Bronchial epithelial cell (primary cell): Measurements from ENCODE around the gene NDUFA8. TPM values are rescaled to one million over a fixed set of nuclear protein-coding genes. Genes with fewer than 3 reads are reported as not detected.

Source experiments
- DNase-seq: peaks from one replicate; pipeline ENCODE4 v3.0.0-alpha.2; 2010; ENCODE audit warnings: low read depth
- FAIRE-seq: peaks from 2 replicates; lab custom pipeline; 2011; peaks lifted over from hg19 to GRCh38; lab: Jason Lieb, UNC
- H3K27me3 ChIP-seq: 2 replicates; pipeline ENCODE4 v1.5.1; 2011; ENCODE audit warnings: low read length; ENCODE audit not compliant: control insufficient read depth, insufficient read depth
- H3K36me3 ChIP-seq: 2 replicates; pipeline ENCODE4 v1.5.1; 2011; ENCODE audit warnings: low read length; ENCODE audit not compliant: control insufficient read depth, insufficient read depth
- H3K4me3 ChIP-seq: 2 replicates; pipeline ENCODE4 v1.5.1; 2011; ENCODE audit warnings: mild to moderate bottlenecking, low read depth, low read length, control low read depth
- CTCF ChIP-seq: IDR thresholded peaks from 2 replicates; pipeline ENCODE4 v1.5.1; 2011; ENCODE audit warnings: mild to moderate bottlenecking, moderate library complexity, low read length, control low read depth, inconsistent platforms; ENCODE audit not compliant: insufficient read depth, severe bottlenecking
- total RNA-seq: library from RNA; depleted of rRNA; stranded (reverse); fragments of >200 nt; gene quantifications from 2 replicates; pipeline ENCODE4 v1.2.1, GENCODE V29; 2014

Gene NDUFA8
- total RNA-seq, 1 donor from 2014 or later = 34.2 TPM

- no peak for TF ChIP-seq CTCF
- no peaks in the 10 kb centered on the region for H3K27me3 ChIP-seq
- no peak for DNase-seq
- FAIRE-seq = peak; percentile 36
- no peaks in the 10 kb centered on the region for H3K36me3 ChIP-seq
- H3K4me3 ChIP-seq = no peak overlapping the region
These were observed 37.1 kb downstream of the NDUFA8 start for GRCh38 chr9:122122468-122122867.

- no peak overlapping the region for H3K4me3 ChIP-seq
- TF ChIP-seq CTCF = no peak
- FAIRE-seq (no peak), DNase-seq (no peak)
- no peaks in the 10 kb centered on the region for H3K36me3 ChIP-seq
- H3K27me3 ChIP-seq = no peaks in the 10 kb centered on the region
These were observed 37.6 kb downstream of the NDUFA8 start for GRCh38 chr9:122121931-122122330.

- TF ChIP-seq CTCF = no peak
- Histone ChIP-seq H3K36me3 (no peaks in the 10 kb centered on the region), H3K4me3 (no peak overlapping the region), H3K27me3 (no peaks in the 10 kb centered on the region)
- DNase-seq = no peak
- FAIRE-seq = no peak
These were observed 38.2 kb downstream of the NDUFA8 start for GRCh38 chr9:122121391-122121790.

- no peaks in the 10 kb centered on the region for H3K27me3 ChIP-seq
- no peaks in the 10 kb centered on the region for H3K36me3 ChIP-seq
- DNase-seq (no peak), FAIRE-seq (peak; percentile 92)
- no peak for TF ChIP-seq CTCF
- no peak overlapping the region for H3K4me3 ChIP-seq
These were observed 39.1 kb downstream of the NDUFA8 start for GRCh38 chr9:122120316-122121071.

GRCh38 chr9:122119721-122120120, 39.9 kb downstream of the NDUFA8 start:
- no peaks in the 10 kb centered on the region for H3K36me3 ChIP-seq
- DNase-seq = no peak
- no peak overlapping the region for H3K4me3 ChIP-seq
- no peak for TF ChIP-seq CTCF
- no peaks in the 10 kb centered on the region for H3K27me3 ChIP-seq
- FAIRE-seq = no peak

GRCh38 chr9:122119166-122119521, 40.4 kb downstream of the NDUFA8 start:
- peak; percentile 23 for FAIRE-seq
- Histone ChIP-seq H3K4me3 (no peak overlapping the region), H3K36me3 (no peaks in the 10 kb centered on the region), H3K27me3 (no peaks in the 10 kb centered on the region)
- TF ChIP-seq CTCF = no peak
- no peak for DNase-seq
